ENCODE data around the gene STPG2. TPM values are rescaled to one million over a fixed set of nuclear protein-coding genes. Genes with fewer than 3 reads are reported as not detected.
A peak's percentile ranks its signal among the peaks of the same experiment; 100 is the strongest.
"Not testable (repeated sequence)": the region's sequence is repeated elsewhere in the genome, so short reads cannot be mapped to it uniquely, and the experiment has no call there.

Gene STPG2
- total and polyA plus RNA-seq, 4 donors = 0.05 to 0.67 (median 0.28) TPM; not detected in 1

DNA sequence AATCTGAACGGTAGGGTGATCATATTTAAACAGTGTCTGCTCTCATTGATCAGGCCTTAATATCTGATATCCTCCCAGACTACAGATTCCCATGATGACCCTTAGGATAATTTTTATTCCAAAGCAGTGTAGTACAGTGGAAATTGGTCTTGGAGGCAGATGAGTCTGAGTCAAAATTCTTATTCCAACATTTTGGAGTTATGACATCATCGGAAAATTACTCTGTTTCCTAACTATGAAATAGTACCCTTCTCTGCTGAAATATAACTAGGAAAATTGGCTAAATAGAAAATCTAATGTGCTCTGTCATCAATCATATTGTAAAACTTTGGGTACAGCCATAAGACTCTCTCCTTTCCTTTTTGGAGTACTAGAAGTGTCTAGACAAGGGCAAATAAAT, 583.3 kb downstream of the STPG2 start (continued):
- TF ChIP-seq NR2F2 (IDR thresholded peaks at IDR 0.05) (no peak), RAD21 (IDR thresholded peaks at IDR 0.05) (no peak), EGR1 (IDR thresholded peaks at IDR 0.05; ENCODE audit: low read depth in 2 of 2) (no peak), YY1 (IDR thresholded peaks at IDR 0.05) (no peak), HNF4A (conservative IDR thresholded peaks at IDR 0.05) (no peak), HNF4G (IDR thresholded peaks at IDR 0.05) (no peak)

DNA sequence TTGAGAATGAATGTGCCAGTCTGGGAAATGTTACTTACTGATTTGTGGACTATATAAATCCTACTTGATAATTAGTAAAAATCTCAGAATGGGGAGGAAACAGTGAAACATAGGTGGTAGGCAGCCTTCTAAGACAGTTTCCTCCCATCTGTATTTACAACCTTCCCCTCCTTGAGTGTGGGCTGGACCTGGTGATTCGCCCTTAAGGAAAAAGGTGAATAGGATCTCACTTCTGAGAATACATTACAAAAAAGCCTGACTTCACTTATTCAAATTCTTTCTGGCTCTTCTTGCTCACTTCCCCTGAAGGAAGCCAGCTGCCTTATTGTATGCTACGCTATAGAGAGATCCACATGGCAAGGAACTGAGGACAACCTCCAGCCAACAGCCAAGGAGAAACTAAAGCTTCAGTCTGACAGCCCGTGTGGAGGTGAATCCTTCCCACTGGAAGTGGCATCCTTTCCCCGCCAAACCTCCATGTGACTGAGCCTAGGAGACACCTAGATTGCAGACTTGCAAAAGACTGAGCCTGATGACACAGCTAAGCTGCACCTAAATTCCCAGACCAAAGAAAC, 585.0 kb downstream of the STPG2 start:
- Histone ChIP-seq H3K27me3 (ENCODE audit: control insufficient read depth in 4 of 4, insufficient read depth in 4 of 4, low read length in 3 of 4) (no peaks in the 10 kb centered on the region), H3K9ac (ENCODE audit: low read depth in 1 of 2, low read length in 2 of 2) (no peak overlapping the region), H3K4me3 (ENCODE audit: low read depth in 1 of 3, low read length in 3 of 3) (no peak overlapping the region), H3K36me3 (ENCODE audit: control insufficient read depth in 4 of 4, insufficient read depth in 3 of 4, low read depth in 1 of 4, low read length in 3 of 4) (no peaks in the 10 kb centered on the region), H3K4me1 (ENCODE audit: control insufficient read depth in 4 of 4, insufficient read depth in 4 of 4, low read length in 3 of 4) (no peaks in the 10 kb centered on the region), H3K27ac (ENCODE audit: low read depth in 1 of 2, low read length in 2 of 2) (no peak overlapping the region), H3K9me3 (ENCODE audit: control insufficient read depth in 4 of 4, low read length in 3 of 4) (no peaks in the 10 kb centered on the region)
- WGBS = 81% methylated on average over 4 of the region's 4 CpGs
- no peak for DNase-seq (ENCODE audit: low spot score)
- TF ChIP-seq NR2F2 (IDR thresholded peaks at IDR 0.05) (no peak), TAF1 (conservative IDR thresholded peaks at IDR 0.05) (no peak), FOXA1 (IDR thresholded peaks at IDR 0.05) (no peak), HNF4G (IDR thresholded peaks at IDR 0.05) (no peak), JUND (IDR thresholded peaks at IDR 0.05) (no peak)
- TF ChIP-seq, protein P1, sequence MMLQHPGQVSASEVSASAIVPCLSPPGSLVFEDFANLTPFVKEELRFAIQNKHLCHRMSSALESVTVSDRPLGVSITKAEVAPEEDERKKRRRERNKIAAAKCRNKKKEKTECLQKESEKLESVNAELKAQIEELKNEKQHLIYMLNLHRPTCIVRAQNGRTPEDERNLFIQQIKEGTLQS (IDR thresholded peaks at IDR 0.05) = no peak
- TF ChIP-seq, protein P2, sequence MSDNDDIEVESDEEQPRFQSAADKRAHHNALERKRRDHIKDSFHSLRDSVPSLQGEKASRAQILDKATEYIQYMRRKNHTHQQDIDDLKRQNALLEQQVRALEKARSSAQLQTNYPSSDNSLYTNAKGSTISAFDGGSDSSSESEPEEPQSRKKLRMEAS (IDR thresholded peaks at IDR 0.05) = no peak

DNA sequence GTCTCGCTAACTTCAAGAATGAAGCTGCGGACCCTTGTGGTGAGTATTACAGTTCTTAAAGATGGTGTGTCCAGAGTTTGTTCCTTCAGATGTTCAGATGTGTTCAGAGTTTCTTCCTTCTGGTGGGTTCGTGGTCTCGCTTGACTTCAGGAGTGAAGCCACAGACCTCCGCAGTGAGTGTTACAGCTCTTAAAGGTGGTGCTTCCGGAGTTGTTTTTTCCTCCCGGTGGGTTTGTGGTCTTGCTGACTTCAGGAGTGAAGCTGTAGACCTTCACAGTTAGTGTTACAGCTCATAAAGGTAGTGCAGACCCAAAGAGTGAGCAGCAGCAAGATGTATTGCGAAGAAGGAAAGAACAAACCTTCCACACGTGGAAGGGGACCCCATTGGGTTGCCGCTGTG, 592.6 kb downstream of the STPG2 start:
- H3K36me3 ChIP-seq (ENCODE audit: control insufficient read depth in 4 of 4, insufficient read depth in 3 of 4, low read depth in 1 of 4, low read length in 3 of 4); H3K9me3 ChIP-seq (ENCODE audit: control insufficient read depth in 4 of 4, low read length in 3 of 4); H3K4me3 ChIP-seq (ENCODE audit: low read depth in 1 of 3, low read length in 3 of 3); H3K4me1 ChIP-seq (ENCODE audit: control insufficient read depth in 4 of 4, insufficient read depth in 4 of 4, low read length in 3 of 4); H3K9ac ChIP-seq (ENCODE audit: low read depth in 1 of 2, low read length in 2 of 2); DNase-seq (ENCODE audit: low spot score); H3K27ac ChIP-seq (ENCODE audit: low read depth in 1 of 2, low read length in 2 of 2); H3K27me3 ChIP-seq (ENCODE audit: control insufficient read depth in 4 of 4, insufficient read depth in 4 of 4, low read length in 3 of 4): not testable (repeated sequence)
- WGBS = 87% methylated on average over 10 of the region's 10 CpGs

DNA sequence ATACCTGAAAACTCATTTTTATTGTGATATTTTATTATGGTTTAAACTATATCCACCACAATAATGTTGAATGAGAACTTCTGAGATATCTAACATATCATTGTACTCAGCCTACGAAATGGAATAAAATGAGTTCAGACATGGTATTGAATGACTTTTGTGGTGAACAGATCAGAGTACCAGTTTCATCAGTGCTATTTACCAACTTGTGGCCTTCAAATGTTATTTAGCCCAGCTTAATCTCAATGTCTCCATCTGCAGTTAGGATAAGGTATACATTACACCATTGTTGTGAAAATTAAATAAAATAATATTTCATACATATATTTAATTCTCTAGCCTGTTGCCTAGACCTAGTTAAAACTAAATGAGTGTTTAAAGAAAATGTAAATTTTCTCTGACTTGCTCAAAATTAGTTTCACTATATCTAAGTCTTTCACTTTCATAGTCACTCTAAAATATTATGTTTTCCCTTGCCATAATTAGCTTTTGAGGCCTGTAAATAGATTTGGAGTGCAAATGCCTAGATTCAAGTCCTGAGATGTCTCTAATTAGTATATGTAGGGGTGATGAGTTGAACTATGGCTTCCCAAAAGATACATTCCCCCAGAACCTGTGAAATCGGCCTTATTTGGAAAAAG, 594.2 kb downstream of the STPG2 start:
- no peak overlapping the region for H3K27ac ChIP-seq (ENCODE audit: low read depth in 1 of 2, low read length in 2 of 2)
- WGBS = 71% methylated on average over 2 of the region's 2 CpGs
- no peaks in the 10 kb centered on the region for H3K27me3 ChIP-seq (ENCODE audit: control insufficient read depth in 4 of 4, insufficient read depth in 4 of 4, low read length in 3 of 4)
- no peaks in the 10 kb centered on the region for H3K4me1 ChIP-seq (ENCODE audit: control insufficient read depth in 4 of 4, insufficient read depth in 4 of 4, low read length in 3 of 4)
- TF ChIP-seq YY1 (IDR thresholded peaks at IDR 0.05) = no peak
- peak; percentile 62 to 63 for TF ChIP-seq RAD21 (IDR thresholded peaks at IDR 0.05)
- H3K9ac ChIP-seq (ENCODE audit: low read depth in 1 of 2, low read length in 2 of 2) = no peak overlapping the region
- DNase-seq (ENCODE audit: low spot score) = no peak
- H3K9me3 ChIP-seq (ENCODE audit: control insufficient read depth in 4 of 4, low read length in 3 of 4) = no peaks in the 10 kb centered on the region
- no peak overlapping the region for H3K4me3 ChIP-seq (ENCODE audit: low read depth in 1 of 3, low read length in 3 of 3)
- H3K36me3 ChIP-seq (ENCODE audit: control insufficient read depth in 4 of 4, insufficient read depth in 3 of 4, low read depth in 1 of 4, low read length in 3 of 4) = no peaks in the 10 kb centered on the region

DNA sequence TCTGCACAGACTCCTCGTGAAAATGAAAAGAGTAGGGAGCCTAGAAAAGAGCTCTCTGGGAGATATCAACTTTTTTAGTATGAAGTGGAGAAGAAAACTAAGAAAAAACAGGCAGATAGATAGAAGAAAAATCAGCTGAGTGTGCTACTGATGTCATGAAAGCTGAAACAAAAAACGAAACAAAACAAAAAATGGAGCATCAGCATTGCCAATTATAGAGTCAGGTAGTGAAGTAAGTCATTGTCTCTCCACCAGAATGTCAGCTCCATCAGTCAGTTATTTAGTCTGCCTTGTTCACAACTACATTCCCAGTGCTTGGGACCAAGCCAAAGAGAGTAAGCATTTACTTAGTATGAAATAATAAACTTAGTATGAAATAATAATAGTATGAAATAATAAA, 595.1 kb downstream of the STPG2 start:
- Histone ChIP-seq H3K27ac (ENCODE audit: low read depth in 1 of 2, low read length in 2 of 2) (no peak overlapping the region), H3K9ac (ENCODE audit: low read depth in 1 of 2, low read length in 2 of 2) (no peak overlapping the region), H3K4me3 (ENCODE audit: low read depth in 1 of 3, low read length in 3 of 3) (no peak overlapping the region), H3K27me3 (ENCODE audit: control insufficient read depth in 4 of 4, insufficient read depth in 4 of 4, low read length in 3 of 4) (no peaks in the 10 kb centered on the region), H3K9me3 (ENCODE audit: control insufficient read depth in 4 of 4, low read length in 3 of 4) (no peaks in the 10 kb centered on the region), H3K36me3 (ENCODE audit: control insufficient read depth in 4 of 4, insufficient read depth in 3 of 4, low read depth in 1 of 4, low read length in 3 of 4) (no peaks in the 10 kb centered on the region), H3K4me1 (ENCODE audit: control insufficient read depth in 4 of 4, insufficient read depth in 4 of 4, low read length in 3 of 4) (no peaks in the 10 kb centered on the region)
- WGBS = 75% methylated on average over 2 of the region's 2 CpGs
- DNase-seq (ENCODE audit: low spot score) = no peak
- TF ChIP-seq, protein P3, sequence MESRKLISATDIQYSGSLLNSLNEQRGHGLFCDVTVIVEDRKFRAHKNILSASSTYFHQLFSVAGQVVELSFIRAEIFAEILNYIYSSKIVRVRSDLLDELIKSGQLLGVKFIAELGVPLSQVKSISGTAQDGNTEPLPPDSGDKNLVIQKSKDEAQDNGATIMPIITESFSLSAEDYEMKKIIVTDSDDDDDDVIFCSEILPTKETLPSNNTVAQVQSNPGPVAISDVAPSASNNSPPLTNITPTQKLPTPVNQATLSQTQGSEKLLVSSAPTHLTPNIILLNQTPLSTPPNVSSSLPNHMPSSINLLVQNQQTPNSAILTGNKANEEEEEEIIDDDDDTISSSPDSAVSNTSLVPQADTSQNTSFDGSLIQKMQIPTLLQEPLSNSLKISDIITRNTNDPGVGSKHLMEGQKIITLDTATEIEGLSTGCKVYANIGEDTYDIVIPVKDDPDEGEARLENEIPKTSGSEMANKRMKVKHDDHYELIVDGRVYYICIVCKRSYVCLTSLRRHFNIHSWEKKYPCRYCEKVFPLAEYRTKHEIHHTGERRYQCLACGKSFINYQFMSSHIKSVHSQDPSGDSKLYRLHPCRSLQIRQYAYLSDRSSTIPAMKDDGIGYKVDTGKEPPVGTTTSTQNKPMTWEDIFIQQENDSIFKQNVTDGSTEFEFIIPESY (IDR thresholded peaks at IDR 0.05) = no peak
- no peak for TF ChIP-seq GABPA (IDR thresholded peaks at IDR 0.05 in 1 of 2, conservative IDR thresholded peaks at IDR 0.05 in 1 of 2)
- TF ChIP-seq, protein P4, sequence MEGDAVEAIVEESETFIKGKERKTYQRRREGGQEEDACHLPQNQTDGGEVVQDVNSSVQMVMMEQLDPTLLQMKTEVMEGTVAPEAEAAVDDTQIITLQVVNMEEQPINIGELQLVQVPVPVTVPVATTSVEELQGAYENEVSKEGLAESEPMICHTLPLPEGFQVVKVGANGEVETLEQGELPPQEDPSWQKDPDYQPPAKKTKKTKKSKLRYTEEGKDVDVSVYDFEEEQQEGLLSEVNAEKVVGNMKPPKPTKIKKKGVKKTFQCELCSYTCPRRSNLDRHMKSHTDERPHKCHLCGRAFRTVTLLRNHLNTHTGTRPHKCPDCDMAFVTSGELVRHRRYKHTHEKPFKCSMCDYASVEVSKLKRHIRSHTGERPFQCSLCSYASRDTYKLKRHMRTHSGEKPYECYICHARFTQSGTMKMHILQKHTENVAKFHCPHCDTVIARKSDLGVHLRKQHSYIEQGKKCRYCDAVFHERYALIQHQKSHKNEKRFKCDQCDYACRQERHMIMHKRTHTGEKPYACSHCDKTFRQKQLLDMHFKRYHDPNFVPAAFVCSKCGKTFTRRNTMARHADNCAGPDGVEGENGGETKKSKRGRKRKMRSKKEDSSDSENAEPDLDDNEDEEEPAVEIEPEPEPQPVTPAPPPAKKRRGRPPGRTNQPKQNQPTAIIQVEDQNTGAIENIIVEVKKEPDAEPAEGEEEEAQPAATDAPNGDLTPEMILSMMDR (IDR thresholded peaks at IDR 0.05; ENCODE audit: low read depth, low read length, missing input control) = no peak
- TF ChIP-seq NR2F2 (IDR thresholded peaks at IDR 0.05) = no peak

Data from liver (tissue), 9 donors.